Measurements from ENCODE around the gene SEC22A.

Gene SEC22A

DNA sequence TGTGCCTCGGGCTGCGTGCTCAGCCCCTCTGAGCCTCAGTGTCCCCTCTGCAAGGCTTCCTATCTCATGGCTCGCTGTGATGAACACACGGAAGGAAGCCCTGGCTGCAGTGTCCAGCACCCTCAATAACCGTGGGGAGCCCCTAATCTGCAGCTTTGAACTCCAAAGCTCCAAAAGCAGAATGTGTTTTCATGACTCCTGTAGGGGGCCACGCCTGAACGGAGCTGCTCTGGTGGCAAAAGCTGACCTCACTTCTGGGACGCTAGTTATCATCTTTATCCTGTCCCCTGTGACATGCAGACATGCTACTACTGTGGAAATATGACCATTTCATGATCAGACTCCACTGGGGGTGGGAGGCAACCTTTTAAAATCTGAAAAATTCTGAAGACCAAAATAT is 98.8 kb downstream of the SEC22A start:
- Histone ChIP-seq H3K27me3 (replicated peaks in 2 of 5; ENCODE audit: control insufficient read depth in 4 of 5, insufficient read depth in 5 of 5, low read length in 4 of 5) (peaks cover 0 to 7% (median 0%) of the 10 kb centered on the region in 5 experiments), H3K27ac (ENCODE audit: insufficient read depth in 1 of 2, low read depth in 1 of 2, low read length in 2 of 2, poor library complexity in 1 of 2, severe bottlenecking in 2 of 2) (no peak overlapping the region), H3K9me3 (ENCODE audit: control extremely low read depth in 1 of 5, control insufficient read depth in 4 of 5, insufficient read depth in 2 of 5, low read depth in 1 of 5, low read length in 4 of 5) (no peaks in the 10 kb centered on the region), H3K36me3 (ENCODE audit: control insufficient read depth in 4 of 4, insufficient read depth in 4 of 4, low read length in 3 of 4) (no peaks in the 10 kb centered on the region), H3K4me3 (ENCODE audit: control insufficient read depth in 1 of 7, extremely low read depth in 1 of 7, insufficient read depth in 4 of 7, low read depth in 2 of 7, low read length in 6 of 7) (no peak overlapping the region), H3K4me1 (ENCODE audit: control extremely low read depth in 1 of 4, control insufficient read depth in 4 of 4, insufficient read depth in 4 of 4, low read length in 3 of 4) (no peaks in the 10 kb centered on the region)
- no peak for DNase-seq
- ChIA-PET CTCF (no interaction called here), POLR2A (interaction anchor here (0.6 kb wide), 1 partner anchor 155 kb away, joined by 5 read pairs; no protein-coding TSS in a partner anchor)
- 93% methylated on average over 8 of the region's 8 CpGs for WGBS (ENCODE audit: insufficient coverage)

- Histone ChIP-seq H3K27ac (ENCODE audit: insufficient read depth in 1 of 2, low read depth in 1 of 2, low read length in 2 of 2, poor library complexity in 1 of 2, severe bottlenecking in 2 of 2) (no peak overlapping the region), H3K36me3 (ENCODE audit: control insufficient read depth in 4 of 4, insufficient read depth in 4 of 4, low read length in 3 of 4) (no peaks in the 10 kb centered on the region), H3K4me3 (ENCODE audit: control insufficient read depth in 1 of 7, extremely low read depth in 1 of 7, insufficient read depth in 4 of 7, low read depth in 2 of 7, low read length in 6 of 7) (no peak overlapping the region), H3K27me3 (replicated peaks in 2 of 5; ENCODE audit: control insufficient read depth in 4 of 5, insufficient read depth in 5 of 5, low read length in 4 of 5) (peaks cover 0 to 9% (median 0%) of the 10 kb centered on the region in 5 experiments), H3K9me3 (ENCODE audit: control extremely low read depth in 1 of 5, control insufficient read depth in 4 of 5, insufficient read depth in 2 of 5, low read depth in 1 of 5, low read length in 4 of 5) (no peaks in the 10 kb centered on the region), H3K4me1 (ENCODE audit: control extremely low read depth in 1 of 4, control insufficient read depth in 4 of 4, insufficient read depth in 4 of 4, low read length in 3 of 4) (no peaks in the 10 kb centered on the region)
- DNase-seq, result no peak
- ChIA-PET CTCF (interaction anchor here (1.3 kb wide), 1 partner anchor 11 kb away, joined by 3 read pairs; no protein-coding TSS in a partner anchor), POLR2A (no interaction called here)
- WGBS (ENCODE audit: insufficient coverage), result 63% methylated on average over 3 of the region's 4 CpGs
These were observed 99.8 kb downstream of the SEC22A start for GRCh38 chr3:123301331-123302184.

DNA sequence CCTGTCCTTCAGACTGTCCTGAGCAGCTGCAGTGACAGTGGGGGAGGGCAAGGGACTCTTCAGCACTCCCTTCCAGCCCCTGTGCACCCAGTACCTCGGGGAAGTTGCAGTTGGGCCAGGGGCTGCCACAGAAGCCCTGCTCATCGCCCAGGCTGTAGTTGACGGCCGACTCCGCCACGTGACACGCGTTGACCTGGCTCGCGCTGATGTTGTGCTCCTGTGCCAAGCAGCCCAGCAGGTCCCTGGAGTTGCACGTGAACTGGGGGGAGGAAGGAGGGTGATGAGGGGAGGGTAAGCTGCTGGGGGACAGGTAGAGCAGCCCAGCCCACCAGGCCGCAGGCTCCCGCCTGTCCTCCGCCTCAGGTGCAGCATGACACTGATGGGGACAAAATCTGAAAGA is 101.2 kb downstream of the SEC22A start:
- CTCF ChIA-PET, result interaction anchor here (1.3 kb wide), 1 partner anchor 13 kb away, joined by 3 read pairs; no protein-coding TSS in a partner anchor
- POLR2A ChIA-PET, result no interaction called here
- Histone ChIP-seq H3K27ac (ENCODE audit: insufficient read depth in 1 of 2, low read depth in 1 of 2, low read length in 2 of 2, poor library complexity in 1 of 2, severe bottlenecking in 2 of 2) (no peak overlapping the region), H3K27me3 (replicated peaks in 2 of 5; ENCODE audit: control insufficient read depth in 4 of 5, insufficient read depth in 5 of 5, low read length in 4 of 5) (peaks cover 0 to 14% (median 0%) of the 10 kb centered on the region in 5 experiments), H3K4me3 (ENCODE audit: control insufficient read depth in 1 of 7, extremely low read depth in 1 of 7, insufficient read depth in 4 of 7, low read depth in 2 of 7, low read length in 6 of 7) (no peak overlapping the region), H3K36me3 (ENCODE audit: control insufficient read depth in 4 of 4, insufficient read depth in 4 of 4, low read length in 3 of 4) (no peaks in the 10 kb centered on the region), H3K4me1 (ENCODE audit: control extremely low read depth in 1 of 4, control insufficient read depth in 4 of 4, insufficient read depth in 4 of 4, low read length in 3 of 4) (no peaks in the 10 kb centered on the region), H3K9me3 (ENCODE audit: control extremely low read depth in 1 of 5, control insufficient read depth in 4 of 5, insufficient read depth in 2 of 5, low read depth in 1 of 5, low read length in 4 of 5) (no peaks in the 10 kb centered on the region)
- DNase-seq, result no peak
- 93% methylated on average over 13 of the region's 14 CpGs for WGBS (ENCODE audit: insufficient coverage)

GRCh38 chr3:123303976-123304560 is 102.3 kb downstream of the SEC22A start:
- CTCF ChIA-PET, result no interaction called here
- POLR2A ChIA-PET, result no interaction called here
- H3K4me1 ChIP-seq (ENCODE audit: control extremely low read depth in 1 of 4, control insufficient read depth in 4 of 4, insufficient read depth in 4 of 4, low read length in 3 of 4), result no peaks in the 10 kb centered on the region
- no peak overlapping the region for H3K4me3 ChIP-seq (ENCODE audit: control insufficient read depth in 1 of 7, extremely low read depth in 1 of 7, insufficient read depth in 4 of 7, low read depth in 2 of 7, low read length in 6 of 7)
- H3K9me3 ChIP-seq (ENCODE audit: control extremely low read depth in 1 of 5, control insufficient read depth in 4 of 5, insufficient read depth in 2 of 5, low read depth in 1 of 5, low read length in 4 of 5), result no peaks in the 10 kb centered on the region
- WGBS (ENCODE audit: insufficient coverage), result 97% methylated on average over 15 of the region's 15 CpGs
- H3K27ac ChIP-seq (ENCODE audit: insufficient read depth in 1 of 2, low read depth in 1 of 2, low read length in 2 of 2, poor library complexity in 1 of 2, severe bottlenecking in 2 of 2), result no peak overlapping the region
- H3K36me3 ChIP-seq (ENCODE audit: control insufficient read depth in 4 of 4, insufficient read depth in 4 of 4, low read length in 3 of 4), result no peaks in the 10 kb centered on the region
- no peak for DNase-seq
- H3K27me3 ChIP-seq (replicated peaks in 2 of 5; ENCODE audit: control insufficient read depth in 4 of 5, insufficient read depth in 5 of 5, low read length in 4 of 5), result peaks cover 0 to 14% (median 0%) of the 10 kb centered on the region in 5 experiments

DNA sequence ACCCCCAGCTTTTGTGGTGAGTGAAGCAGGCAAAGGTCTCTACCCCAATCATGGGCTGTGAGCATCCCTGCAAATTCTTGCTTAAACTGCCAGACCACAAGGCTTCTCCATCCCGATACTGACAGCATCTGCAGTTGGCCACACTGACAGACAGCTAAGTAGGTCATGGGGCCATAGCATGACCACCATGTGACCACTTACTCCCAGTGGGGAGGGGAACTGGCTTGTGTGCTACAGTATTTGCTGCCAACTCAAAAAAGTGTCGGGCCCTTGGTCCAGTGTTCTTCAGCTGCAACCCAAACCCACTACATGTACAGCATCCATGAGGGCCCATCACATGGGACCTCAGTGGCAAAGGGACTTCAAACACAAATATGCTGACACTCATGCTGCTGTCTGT is 103.4 kb downstream of the SEC22A start:
- ChIA-PET CTCF (interaction anchor here (1.3 kb wide), 1 partner anchor 21 kb away, joined by 3 read pairs; no protein-coding TSS in a partner anchor), POLR2A (no interaction called here)
- DNase-seq, result no peak
- Histone ChIP-seq H3K27me3 (replicated peaks in 2 of 5; ENCODE audit: control insufficient read depth in 4 of 5, insufficient read depth in 5 of 5, low read length in 4 of 5) (peaks cover 0 to 14% (median 0%) of the 10 kb centered on the region in 5 experiments), H3K36me3 (ENCODE audit: control insufficient read depth in 4 of 4, insufficient read depth in 4 of 4, low read length in 3 of 4) (no peaks in the 10 kb centered on the region), H3K9me3 (ENCODE audit: control extremely low read depth in 1 of 5, control insufficient read depth in 4 of 5, insufficient read depth in 2 of 5, low read depth in 1 of 5, low read length in 4 of 5) (no peaks in the 10 kb centered on the region), H3K4me3 (ENCODE audit: control insufficient read depth in 1 of 7, extremely low read depth in 1 of 7, insufficient read depth in 4 of 7, low read depth in 2 of 7, low read length in 6 of 7) (no peak overlapping the region), H3K27ac (ENCODE audit: insufficient read depth in 1 of 2, low read depth in 1 of 2, low read length in 2 of 2, poor library complexity in 1 of 2, severe bottlenecking in 2 of 2) (no peak overlapping the region), H3K4me1 (ENCODE audit: control extremely low read depth in 1 of 4, control insufficient read depth in 4 of 4, insufficient read depth in 4 of 4, low read length in 3 of 4) (no peaks in the 10 kb centered on the region)
- WGBS (ENCODE audit: insufficient coverage), result 86% methylated on average over 1 of the region's 2 CpGs

- POLR2A ChIA-PET, result no interaction called here
- WGBS (ENCODE audit: insufficient coverage), result 100% methylated on average over 4 of the region's 5 CpGs
- CTCF ChIA-PET, result interaction anchor here (1.0 to 1.8 kb wide), 3 partner anchors 17 to 24 kb away, joined by 3 to 4 read pairs (median 3); no protein-coding TSS in a partner anchor
These were observed 105.3 kb downstream of the SEC22A start for GRCh38 chr3:123307064-123307463.

DNA sequence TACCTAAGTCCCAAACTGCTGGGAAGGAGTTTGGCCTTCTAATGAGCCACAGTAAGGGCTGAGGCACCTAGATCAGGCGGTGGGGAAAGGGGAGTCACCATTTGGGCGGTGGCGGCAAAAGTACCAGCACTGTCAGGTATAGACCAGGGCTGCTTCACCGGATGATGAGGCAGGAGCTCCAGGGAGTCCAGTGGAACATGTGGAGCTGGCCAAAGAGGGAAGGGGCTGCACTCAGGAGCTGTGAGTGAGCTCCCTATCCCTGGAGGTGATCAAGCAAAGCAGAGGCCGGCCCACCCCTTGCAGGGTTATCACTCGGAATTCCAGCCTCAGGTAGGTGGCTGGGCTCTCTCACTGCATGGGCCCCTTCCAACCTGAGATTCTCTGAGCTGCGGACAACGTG is 108.4 kb downstream of the SEC22A start:
- H3K9me3 ChIP-seq (ENCODE audit: control extremely low read depth in 1 of 5, control insufficient read depth in 4 of 5, insufficient read depth in 2 of 5, low read depth in 1 of 5, low read length in 4 of 5), result no peaks in the 10 kb centered on the region
- no peaks in the 10 kb centered on the region for H3K36me3 ChIP-seq (ENCODE audit: control insufficient read depth in 4 of 4, insufficient read depth in 4 of 4, low read length in 3 of 4)
- DNase-seq, result no peak
- no peak overlapping the region for H3K4me3 ChIP-seq (ENCODE audit: control insufficient read depth in 1 of 7, extremely low read depth in 1 of 7, insufficient read depth in 4 of 7, low read depth in 2 of 7, low read length in 6 of 7)
- ChIA-PET POLR2A (interaction anchor here (1.0 kb wide), 1 partner anchor 86 kb away, joined by 3 read pairs; no protein-coding TSS in a partner anchor), CTCF (interaction anchor here (0.7 kb wide), 1 partner anchor 250 kb away, joined by 3 read pairs; no protein-coding TSS in a partner anchor)
- no peaks in the 10 kb centered on the region for H3K4me1 ChIP-seq (ENCODE audit: control extremely low read depth in 1 of 4, control insufficient read depth in 4 of 4, insufficient read depth in 4 of 4, low read length in 3 of 4)
- peaks cover 0 to 27% (median 13%) of the 10 kb centered on the region in 5 experiments for H3K27me3 ChIP-seq (replicated peaks in 2 of 5; ENCODE audit: control insufficient read depth in 4 of 5, insufficient read depth in 5 of 5, low read length in 4 of 5)
- WGBS (ENCODE audit: insufficient coverage), result 98% methylated on average over 8 of the region's 8 CpGs
- no peak overlapping the region for H3K27ac ChIP-seq (ENCODE audit: insufficient read depth in 1 of 2, low read depth in 1 of 2, low read length in 2 of 2, poor library complexity in 1 of 2, severe bottlenecking in 2 of 2)

More at GRCh38 chr3:123307064-123307463, 105.3 kb downstream of the SEC22A start:
- DNase-seq, result no peak
- Histone ChIP-seq H3K9me3 (ENCODE audit: control extremely low read depth in 1 of 5, control insufficient read depth in 4 of 5, insufficient read depth in 2 of 5, low read depth in 1 of 5, low read length in 4 of 5) (no peaks in the 10 kb centered on the region), H3K27ac (ENCODE audit: insufficient read depth in 1 of 2, low read depth in 1 of 2, low read length in 2 of 2, poor library complexity in 1 of 2, severe bottlenecking in 2 of 2) (no peak overlapping the region), H3K4me3 (ENCODE audit: control insufficient read depth in 1 of 7, extremely low read depth in 1 of 7, insufficient read depth in 4 of 7, low read depth in 2 of 7, low read length in 6 of 7) (no peak overlapping the region), H3K4me1 (ENCODE audit: control extremely low read depth in 1 of 4, control insufficient read depth in 4 of 4, insufficient read depth in 4 of 4, low read length in 3 of 4) (no peaks in the 10 kb centered on the region), H3K36me3 (ENCODE audit: control insufficient read depth in 4 of 4, insufficient read depth in 4 of 4, low read length in 3 of 4) (no peaks in the 10 kb centered on the region), H3K27me3 (replicated peaks in 2 of 5; ENCODE audit: control insufficient read depth in 4 of 5, insufficient read depth in 5 of 5, low read length in 4 of 5) (peaks cover 0 to 14% (median 0%) of the 10 kb centered on the region in 5 experiments)
